ENCODE results near the gene NCBP3.

DNA sequence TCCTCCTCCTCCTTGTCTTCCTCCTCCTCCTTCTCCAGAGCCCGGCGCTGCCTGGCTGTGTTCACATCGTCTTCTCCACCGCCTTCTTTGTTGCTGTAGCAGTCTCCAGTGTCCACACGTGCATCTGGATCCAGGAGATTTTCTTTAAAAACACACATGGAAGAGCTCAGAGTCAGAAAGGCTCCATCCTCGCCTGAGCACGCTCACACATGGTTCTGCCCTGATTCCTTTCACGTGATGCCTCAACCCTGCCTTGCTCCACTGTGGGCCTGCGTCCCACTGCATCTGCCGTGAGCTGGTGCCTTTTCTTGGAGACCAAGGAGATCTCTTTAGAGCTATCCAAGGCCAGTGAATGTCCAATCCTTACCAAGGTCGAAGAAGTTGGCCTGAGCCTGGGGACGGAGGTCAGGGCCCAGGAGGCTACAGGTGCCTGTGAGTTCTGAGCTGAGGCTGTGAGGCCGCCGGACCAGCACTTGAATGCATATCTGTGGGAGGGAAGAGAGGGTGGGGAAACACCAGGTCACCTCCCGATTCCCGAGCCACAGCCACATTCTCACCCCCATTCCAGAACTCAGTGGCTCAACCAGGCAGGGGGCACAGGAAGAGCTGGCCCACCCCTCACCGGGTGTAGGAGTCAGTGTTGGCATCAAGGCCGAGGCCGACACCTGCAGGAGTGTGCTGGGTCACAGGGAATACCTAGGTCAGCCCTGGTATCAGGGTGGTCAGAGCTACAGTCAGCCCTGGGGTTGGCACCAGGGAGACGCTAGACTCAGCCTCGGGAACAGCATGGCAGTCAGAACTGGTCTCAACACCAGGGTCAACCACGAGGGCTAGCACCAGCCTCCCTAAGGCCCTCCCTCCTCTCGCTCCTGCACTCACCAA, 84.8 kb downstream of the NCBP3 start:
- TF ChIP-seq, protein P1, sequence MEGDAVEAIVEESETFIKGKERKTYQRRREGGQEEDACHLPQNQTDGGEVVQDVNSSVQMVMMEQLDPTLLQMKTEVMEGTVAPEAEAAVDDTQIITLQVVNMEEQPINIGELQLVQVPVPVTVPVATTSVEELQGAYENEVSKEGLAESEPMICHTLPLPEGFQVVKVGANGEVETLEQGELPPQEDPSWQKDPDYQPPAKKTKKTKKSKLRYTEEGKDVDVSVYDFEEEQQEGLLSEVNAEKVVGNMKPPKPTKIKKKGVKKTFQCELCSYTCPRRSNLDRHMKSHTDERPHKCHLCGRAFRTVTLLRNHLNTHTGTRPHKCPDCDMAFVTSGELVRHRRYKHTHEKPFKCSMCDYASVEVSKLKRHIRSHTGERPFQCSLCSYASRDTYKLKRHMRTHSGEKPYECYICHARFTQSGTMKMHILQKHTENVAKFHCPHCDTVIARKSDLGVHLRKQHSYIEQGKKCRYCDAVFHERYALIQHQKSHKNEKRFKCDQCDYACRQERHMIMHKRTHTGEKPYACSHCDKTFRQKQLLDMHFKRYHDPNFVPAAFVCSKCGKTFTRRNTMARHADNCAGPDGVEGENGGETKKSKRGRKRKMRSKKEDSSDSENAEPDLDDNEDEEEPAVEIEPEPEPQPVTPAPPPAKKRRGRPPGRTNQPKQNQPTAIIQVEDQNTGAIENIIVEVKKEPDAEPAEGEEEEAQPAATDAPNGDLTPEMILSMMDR (IDR thresholded peaks at IDR 0.05): no peak
- no peak for TF ChIP-seq POLR2AphosphoS5 (IDR thresholded peaks at IDR 0.05)
- no peak for TF ChIP-seq POLR2A (IDR thresholded peaks at IDR 0.05)
